Neural crest cell (in vitro differentiated cells): Measurements from ENCODE around the gene KHDRBS1. TPM values are rescaled to one million over a fixed set of nuclear protein-coding genes. Genes with fewer than 3 reads are reported as not detected.

Experiments used
- DNase-seq: peaks from one replicate; pipeline ENCODE4 v3.0.0; 2021; ENCODE audit warnings: low read depth, mixed read lengths, low spot score
- H3K27ac Mint-ChIP-seq: one replicate; pipeline ENCODE4 v1.8.0; 2021; ENCODE audit warnings: mild to moderate bottlenecking, mixed read lengths; ENCODE audit not compliant: unreplicated experiment
- H3K27me3 Mint-ChIP-seq: 2 replicates; pipeline ENCODE4 v1.8.0; 2021; ENCODE audit warnings: low read depth, mild to moderate bottlenecking, mixed read lengths
- H3K36me3 Mint-ChIP-seq: 2 replicates; pipeline ENCODE4 v1.8.0; 2021; ENCODE audit warnings: low read depth, mild to moderate bottlenecking, mixed read lengths
- H3K4me1 Mint-ChIP-seq: 2 replicates; pipeline ENCODE4 v1.8.0; 2021; ENCODE audit warnings: mixed read lengths
- H3K4me3 Mint-ChIP-seq: one replicate; pipeline ENCODE4 v1.8.0; 2021; ENCODE audit warnings: mild to moderate bottlenecking, mixed read lengths
- H3K9me3 Mint-ChIP-seq: 2 replicates; pipeline ENCODE4 v1.8.0; 2021; ENCODE audit warnings: mixed read lengths
- CTCF ChIP-seq: fragments of 200-600 bp; sonication (generic); conservative IDR thresholded peaks from 2 replicates; pipeline ENCODE4 v1.5.0; 2021; ENCODE audit warnings: antibody characterized with exemption, mild to moderate bottlenecking
- microRNA-seq: library from miRNA; unstranded; fragments of <30 nt; microRNA quantifications from one replicate; pipeline ENCODE4, GENCODE V29; 2020
- total RNA-seq: library from RNA; stranded (reverse); gene quantifications from 2 replicates; pipeline ENCODE4 v1.2.1, GENCODE V29; 2021

KHDRBS1 gene
- total RNA-seq, 1 donor from 2014 or later = 292 TPM

GRCh38 chr1:32091591-32091990 is 77.9 kb downstream of the KHDRBS1 start:
- H3K4me3 Mint-ChIP-seq = no peak overlapping the region
- H3K4me1 Mint-ChIP-seq = no peaks in the 10 kb centered on the region
- no peak overlapping the region for H3K27ac Mint-ChIP-seq
- no peaks in the 10 kb centered on the region for H3K9me3 Mint-ChIP-seq
- peaks cover 3% of the 10 kb centered on the region for H3K36me3 Mint-ChIP-seq
- TF ChIP-seq CTCF = no peak
- no peak for DNase-seq
- no peaks in the 10 kb centered on the region for H3K27me3 Mint-ChIP-seq

Small RNA genes lying within 50 kb of the gene (microRNA-seq; reads per million reads assigned to microRNA genes)
- gene MIR5585 = not detected

Other genes starting within 250 kb of the KHDRBS1 start
- 17.8 and 18.8 TPM in 2 replicates for gene ADGRB2, start 249.5 kb upstream of the KHDRBS1 start, total RNA-seq
- 0.56 and 0.61 TPM in 2 replicates for gene SPOCD1, start 197.8 kb upstream of the KHDRBS1 start, total RNA-seq
- 189 and 190 TPM in 2 replicates for gene PTP4A2, start 75.5 kb upstream of the KHDRBS1 start, total RNA-seq
- 34.8 and 36.0 TPM in 2 replicates for gene TMEM39B, start 59.1 kb downstream of the KHDRBS1 start, total RNA-seq
- gene KPNA6, start 94.2 kb downstream of the KHDRBS1 start, total RNA-seq = 63.6 and 70.0 TPM in 2 replicates
- 70.3 and 70.7 TPM in 2 replicates for gene TXLNA, start 165.8 kb downstream of the KHDRBS1 start, total RNA-seq
- 16.7 and 21.2 TPM in 2 replicates for gene CCDC28B, start 186.7 kb downstream of the KHDRBS1 start, total RNA-seq
- 7.3 and 7.8 TPM in 2 replicates for gene IQCC, start 191.8 kb downstream of the KHDRBS1 start, total RNA-seq
- not detected in 2 replicates for gene DCDC2B, start 195.2 kb downstream of the KHDRBS1 start, total RNA-seq
- 21.3 and 22.5 TPM in 2 replicates for gene TMEM234, start 208.5 kb downstream of the KHDRBS1 start, total RNA-seq
- gene EIF3I, start 208.5 kb downstream of the KHDRBS1 start, total RNA-seq = 190 and 192 TPM in 2 replicates
- gene FAM167B, start 233.4 kb downstream of the KHDRBS1 start, total RNA-seq = 0.66 and 1.5 TPM in 2 replicates
- not detected in 2 replicates for gene LCK, start 237.4 kb downstream of the KHDRBS1 start, total RNA-seq